ENCODE measurements around the gene RRAS2. TPM values are rescaled to one million over a fixed set of nuclear protein-coding genes. Genes with fewer than 3 reads are reported as not detected.

RRAS2 gene
- total and polyA plus RNA-seq, 9 of the 15 experiments (the other 6 are each of a cell fraction or from before 2014, with no cell fraction given), result 9.4 to 47.5 (median 37.6) TPM

- TF ChIP-seq ZNF592 (IDR thresholded peaks at IDR 0.05), result no peak
- no peak for TF ChIP-seq SP1 (CRISPR knock-in tag; IDR thresholded peaks at IDR 0.05)
- no peak for TF ChIP-seq ELF2 (CRISPR knock-in tag; IDR thresholded peaks at IDR 0.05)
These were observed 19.6 kb downstream of the RRAS2 start (continued) for GRCh38 chr11:14339356-14339755.

DNA sequence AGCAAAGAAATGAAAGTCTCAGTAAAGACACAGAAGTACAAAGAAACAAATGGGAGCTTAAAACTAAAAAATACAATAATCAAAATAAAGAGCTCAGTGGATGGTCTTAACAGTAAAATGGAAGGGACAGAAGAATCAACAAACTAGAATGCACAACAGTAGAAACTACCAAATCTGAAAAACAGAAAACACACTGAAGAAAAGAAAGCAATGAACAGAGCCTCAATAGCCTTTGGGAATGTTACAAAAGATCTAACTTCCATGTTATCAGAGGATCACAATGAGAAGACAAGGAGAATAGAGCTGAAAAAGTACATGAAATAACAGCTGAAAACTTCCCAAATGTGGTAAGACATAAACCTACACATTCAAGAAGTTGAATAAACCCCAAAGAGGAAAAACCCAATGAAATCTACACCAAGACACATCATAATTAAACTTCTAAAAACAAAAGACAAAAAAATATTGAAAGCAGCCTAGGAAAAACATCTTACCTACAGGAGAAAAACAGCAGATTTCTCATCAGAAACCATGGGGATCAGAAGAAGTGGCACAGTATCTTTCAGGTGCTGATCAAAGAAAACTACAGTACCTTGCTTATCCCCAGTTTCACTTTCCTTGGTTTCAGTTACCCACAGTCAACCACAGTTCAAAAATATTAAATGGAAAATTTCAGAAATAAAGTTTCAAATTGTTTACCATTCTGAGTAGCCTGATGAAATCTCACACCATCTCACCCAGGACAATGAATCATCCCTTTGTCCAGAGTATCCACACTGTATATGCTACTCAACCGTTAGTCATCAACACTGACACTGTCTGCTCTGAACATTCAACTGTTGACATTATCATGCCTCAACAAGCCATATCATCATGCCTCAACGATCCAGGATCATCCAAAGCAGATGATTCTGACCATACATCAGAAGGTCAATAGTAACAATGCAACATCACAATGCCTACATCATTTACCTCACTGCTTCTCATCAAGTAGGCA, 22.2 kb downstream of the RRAS2 start:
- no peaks in the 10 kb centered on the region for H3K9me1 ChIP-seq (ENCODE audit: control insufficient read depth, insufficient read depth, low read length)
- DNase-seq (ENCODE audit: extremely low read depth in 1 of 4, low spot score in 3 of 4) (peak; percentile 23 to 60 (median 27)), ATAC-seq (peak; percentile 83), FAIRE-seq (peak; percentile 56)
- H3K79me2 ChIP-seq (ENCODE audit: control insufficient read depth, insufficient read depth, low read length), result peaks cover 70% of the 10 kb centered on the region
- no TSS peak for BruUV-seq (replicated peaks)
- H3K36me3 ChIP-seq (ENCODE audit: control insufficient read depth, insufficient read depth, low read length), result no peaks in the 10 kb centered on the region
- intact Hi-C loops (cut with micrococcal nuclease) (no loop called here), in situ Hi-C loops (cut with MboI) (no loop called here)
- no peaks in the 10 kb centered on the region for H4K20me1 ChIP-seq (replicated peaks; ENCODE audit: control insufficient read depth, insufficient read depth, low read length)
- no peak overlapping the region for H3K4me2 ChIP-seq (ENCODE audit: insufficient read depth, low read length)
- peak overlapping the region; percentile 38; the same call in 1 of the 3 replicates for H3K27ac ChIP-seq (ENCODE audit: extremely low read depth, low read depth, low read length)
- H2AFZ ChIP-seq (ENCODE audit: low read depth, low read length), result no peak overlapping the region
- H3K9me3 ChIP-seq (replicated peaks; ENCODE audit: control insufficient read depth, insufficient read depth, low read depth, low read length), result peaks cover 3% of the 10 kb centered on the region
- ChIA-PET CTCF (ENCODE audit: low intra/inter-chr PET ratio) (no interaction called here), POLR2A (interaction anchor here (0.8 kb wide), 1 partner anchor 10 kb away, joined by 3 read pairs; no protein-coding TSS in a partner anchor)
- no peaks in the 10 kb centered on the region; a peak in 1 of 5 replicates for H3K4me1 ChIP-seq (replicated peaks in 1 of 2; ENCODE audit: control insufficient read depth in 2 of 2, insufficient read depth in 2 of 2, low read length in 2 of 2)
- no peak overlapping the region for H3K9ac ChIP-seq (ENCODE audit: insufficient read depth in 1 of 2, low read depth in 2 of 2, low read length in 2 of 2)
- H3K4me3 ChIP-seq, result no peak overlapping the region
- 6% methylated on average over 2 of the region's 2 CpGs for WGBS (ENCODE audit: insufficient coverage, low coverage, missing lambda C conversion rate)
- no peaks in the 10 kb centered on the region for H3K27me3 ChIP-seq (ENCODE audit: control insufficient read depth in 2 of 2, insufficient read depth in 2 of 2, low read length in 2 of 2)
- TF ChIP-seq PURB (CRISPR knock-in tag; IDR thresholded peaks at IDR 0.05; ENCODE audit: low read depth) (no peak), SMARCA5 (IDR thresholded peaks at IDR 0.05) (no peak), MYNN (IDR thresholded peaks at IDR 0.05) (no peak), MYNN (CRISPR knock-in tag; IDR thresholded peaks at IDR 0.05) (no peak), MEIS2 (IDR thresholded peaks at IDR 0.05; ENCODE audit: partially characterized antibody) (peak; percentile 91), PYGO2 (tag; IDR thresholded peaks at IDR 0.05) (no peak), MNT (conservative IDR thresholded peaks at IDR 0.05) (0 out of 4 replicates have a peak, but pooled peaks of 1 of the 2 experiments have one; percentile 25), HLTF (IDR thresholded peaks at IDR 0.05) (no peak)
- TF ChIP-seq, protein P1, sequence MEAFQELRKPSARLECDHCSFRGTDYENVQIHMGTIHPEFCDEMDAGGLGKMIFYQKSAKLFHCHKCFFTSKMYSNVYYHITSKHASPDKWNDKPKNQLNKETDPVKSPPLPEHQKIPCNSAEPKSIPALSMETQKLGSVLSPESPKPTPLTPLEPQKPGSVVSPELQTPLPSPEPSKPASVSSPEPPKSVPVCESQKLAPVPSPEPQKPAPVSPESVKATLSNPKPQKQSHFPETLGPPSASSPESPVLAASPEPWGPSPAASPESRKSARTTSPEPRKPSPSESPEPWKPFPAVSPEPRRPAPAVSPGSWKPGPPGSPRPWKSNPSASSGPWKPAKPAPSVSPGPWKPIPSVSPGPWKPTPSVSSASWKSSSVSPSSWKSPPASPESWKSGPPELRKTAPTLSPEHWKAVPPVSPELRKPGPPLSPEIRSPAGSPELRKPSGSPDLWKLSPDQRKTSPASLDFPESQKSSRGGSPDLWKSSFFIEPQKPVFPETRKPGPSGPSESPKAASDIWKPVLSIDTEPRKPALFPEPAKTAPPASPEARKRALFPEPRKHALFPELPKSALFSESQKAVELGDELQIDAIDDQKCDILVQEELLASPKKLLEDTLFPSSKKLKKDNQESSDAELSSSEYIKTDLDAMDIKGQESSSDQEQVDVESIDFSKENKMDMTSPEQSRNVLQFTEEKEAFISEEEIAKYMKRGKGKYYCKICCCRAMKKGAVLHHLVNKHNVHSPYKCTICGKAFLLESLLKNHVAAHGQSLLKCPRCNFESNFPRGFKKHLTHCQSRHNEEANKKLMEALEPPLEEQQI (IDR thresholded peaks at IDR 0.05), result peak; percentile 62
